Duodenal mucosa (tissue), 2 donors: ENCODE measurements around the gene TMEM119.

Experiments
- H3K27ac ChIP-seq: one replicate; pipeline ENCODE4 v1.7.0; 2013; ENCODE audit warnings: low read depth, low read length
- H3K27me3 ChIP-seq, 2 donors: one replicate each; pipeline ENCODE4 v1.7.0; 2013; ENCODE audit warnings: low read length in 2 of 2, control low read depth in 1 of 2; ENCODE audit not compliant: insufficient read depth in 2 of 2, control insufficient read depth in 1 of 2
- H3K36me3 ChIP-seq, 2 donors: one replicate each; pipeline ENCODE4 v1.7.0; 2013; ENCODE audit warnings: low read length in 2 of 2, control low read depth in 1 of 2; ENCODE audit not compliant: insufficient read depth in 2 of 2, control insufficient read depth in 1 of 2
- H3K4me1 ChIP-seq, 2 donors: one replicate each; pipeline ENCODE4 v1.7.0; 2013; ENCODE audit warnings: low read length in 2 of 2, control low read depth in 1 of 2; ENCODE audit not compliant: insufficient read depth in 2 of 2, control insufficient read depth in 1 of 2
- H3K4me3 ChIP-seq, 2 donors: one replicate each; pipeline ENCODE4 v1.7.0; 2013; ENCODE audit warnings: low read length in 2 of 2, low read depth in 1 of 2
- H3K9ac ChIP-seq, 2 donors: one replicate each; pipeline ENCODE4 v1.7.0; 2013; ENCODE audit warnings: low read length in 2 of 2, low read depth in 1 of 2
- H3K9me3 ChIP-seq, 2 donors: one replicate each; pipeline ENCODE4 v1.7.0; 2013; ENCODE audit warnings: low read length in 2 of 2, control low read depth in 1 of 2; ENCODE audit not compliant: control insufficient read depth in 1 of 2

Gene TMEM119

GRCh38 chr12:108640802-108641445 lies 43.0 kb upstream of the TMEM119 start:
- peaks cover 4 to 8% of the 10 kb centered on the region in 2 donors for H3K36me3 ChIP-seq
- no peaks in the 10 kb centered on the region for H3K27me3 ChIP-seq
- no peak overlapping the region for H3K27ac ChIP-seq
- H3K4me3 ChIP-seq = no peak overlapping the region
- no peak overlapping the region for H3K9ac ChIP-seq
- peaks cover 8 to 13% of the 10 kb centered on the region in 2 donors for H3K4me1 ChIP-seq
- H3K9me3 ChIP-seq = no peaks in the 10 kb centered on the region

- no peaks in the 10 kb centered on the region for H3K36me3 ChIP-seq
- H3K27ac ChIP-seq = no peak overlapping the region
- no peak overlapping the region for H3K9ac ChIP-seq
- H3K4me1 ChIP-seq = peaks cover 17 to 23% of the 10 kb centered on the region in 2 donors
- no peak overlapping the region for H3K4me3 ChIP-seq
- H3K9me3 ChIP-seq = no peaks in the 10 kb centered on the region
- no peaks in the 10 kb centered on the region for H3K27me3 ChIP-seq
Measured at GRCh38 chr12:108638997-108639822, 41.3 kb upstream of the TMEM119 start.

GRCh38 chr12:108638141-108638827 lies 40.4 kb upstream of the TMEM119 start:
- Histone ChIP-seq H3K27ac (no peak overlapping the region), H3K4me1 (peaks cover 21 to 27% of the 10 kb centered on the region in 2 donors), H3K27me3 (no peaks in the 10 kb centered on the region), H3K9ac (no peak overlapping the region), H3K9me3 (no peaks in the 10 kb centered on the region), H3K4me3 (no peak overlapping the region), H3K36me3 (no peaks in the 10 kb centered on the region)

- H3K27ac ChIP-seq = no peak overlapping the region
- H3K27me3 ChIP-seq = no peaks in the 10 kb centered on the region
- H3K9me3 ChIP-seq = no peaks in the 10 kb centered on the region
- peaks cover 21 to 32% of the 10 kb centered on the region in 2 donors for H3K4me1 ChIP-seq
- H3K4me3 ChIP-seq = no peak overlapping the region
- H3K9ac ChIP-seq = no peak overlapping the region
- H3K36me3 ChIP-seq = no peaks in the 10 kb centered on the region
Measured at GRCh38 chr12:108637222-108637971, 39.5 kb upstream of the TMEM119 start.

- peaks cover 9 to 28% of the 10 kb centered on the region in 2 donors for H3K4me1 ChIP-seq
- peak overlapping the region; percentile 33 for H3K27ac ChIP-seq
- peak overlapping the region in 1 of 2 donors; percentile 43 for H3K4me3 ChIP-seq
Measured at GRCh38 chr12:108635997-108636808, 38.3 kb upstream of the TMEM119 start.

GRCh38 chr12:108635201-108635996 lies 37.5 kb upstream of the TMEM119 start:
- peak overlapping the region in 1 of 2 donors; percentile 43 for H3K4me3 ChIP-seq
- H3K9me3 ChIP-seq = no peaks in the 10 kb centered on the region
- no peaks in the 10 kb centered on the region for H3K27me3 ChIP-seq
- no peaks in the 10 kb centered on the region for H3K36me3 ChIP-seq
- peak overlapping the region; percentile 33 for H3K27ac ChIP-seq
- H3K9ac ChIP-seq = peak overlapping the region; percentile 10 to 41
- peaks cover 8 to 31% of the 10 kb centered on the region in 2 donors for H3K4me1 ChIP-seq

More at GRCh38 chr12:108635997-108636808, 38.3 kb upstream of the TMEM119 start:
- H3K9ac ChIP-seq = peak overlapping the region; percentile 10 to 41
- H3K27me3 ChIP-seq = no peaks in the 10 kb centered on the region
- H3K36me3 ChIP-seq = no peaks in the 10 kb centered on the region
- no peaks in the 10 kb centered on the region for H3K9me3 ChIP-seq

GRCh38 chr12:108634341-108634751 lies 36.5 kb upstream of the TMEM119 start:
- Histone ChIP-seq H3K4me3 (peak overlapping the region; percentile 16 to 57), H3K27ac (peak overlapping the region; percentile 62)

GRCh38 chr12:108633534-108634248 lies 35.8 kb upstream of the TMEM119 start, which contains the start of gene SELPLG:
Gene SELPLG, minus strand, starts transcription at chr12:108633894. Its CDS starts 9,587 bp downstream, at chr12:108624307.
- Histone ChIP-seq H3K36me3 (no peaks in the 10 kb centered on the region), H3K4me3 (peak within 1 kb of the TSS; percentile 55 to 57), H3K4me1 (peaks cover 14 to 36% of the 10 kb centered on the region in 2 donors), H3K27me3 (no peaks in the 10 kb centered on the region), H3K27ac (peak within 1 kb of the TSS; percentile 64), H3K9ac (peak within 1 kb of the TSS; percentile 44 to 64), H3K9me3 (no peaks in the 10 kb centered on the region)

More at GRCh38 chr12:108634341-108634751, 36.5 kb upstream of the TMEM119 start:
- no peaks in the 10 kb centered on the region for H3K36me3 ChIP-seq
- no peaks in the 10 kb centered on the region for H3K9me3 ChIP-seq
- H3K4me1 ChIP-seq = peaks cover 8 to 36% of the 10 kb centered on the region in 2 donors
- no peaks in the 10 kb centered on the region for H3K27me3 ChIP-seq
- H3K9ac ChIP-seq = peak overlapping the region; percentile 44 to 64
